ENCODE data around the gene LCN6.

LCN6 gene

GRCh38 chr9:136754626-136755301 is 6.4 kb upstream of the LCN6 start:
- Histone ChIP-seq H3K4me3 (ENCODE audit: low read length) (no peak overlapping the region), H3K9ac (ENCODE audit: low read length) (no peak overlapping the region), H3K4me1 (ENCODE audit: control insufficient read depth, insufficient read depth, low read length) (no peaks in the 10 kb centered on the region), H3K27me3 (ENCODE audit: control insufficient read depth, insufficient read depth, low read length) (no peaks in the 10 kb centered on the region), H3K36me3 (ENCODE audit: control insufficient read depth, insufficient read depth, low read length) (no peaks in the 10 kb centered on the region), H3K9me3 (ENCODE audit: control insufficient read depth, low read length) (no peaks in the 10 kb centered on the region)

GRCh38 chr9:136754059-136754572 is 5.8 kb upstream of the LCN6 start:
- no peak overlapping the region for H3K4me3 ChIP-seq (ENCODE audit: low read length)
- no peaks in the 10 kb centered on the region for H3K4me1 ChIP-seq (ENCODE audit: control insufficient read depth, insufficient read depth, low read length)
- H3K9ac ChIP-seq (ENCODE audit: low read length) = no peak overlapping the region
- no peaks in the 10 kb centered on the region for H3K9me3 ChIP-seq (ENCODE audit: control insufficient read depth, low read length)
- H3K36me3 ChIP-seq (ENCODE audit: control insufficient read depth, insufficient read depth, low read length) = no peaks in the 10 kb centered on the region
- H3K27me3 ChIP-seq (ENCODE audit: control insufficient read depth, insufficient read depth, low read length) = no peaks in the 10 kb centered on the region

GRCh38 chr9:136753371-136754058 is 5.2 kb upstream of the LCN6 start:
- Histone ChIP-seq H3K4me1 (ENCODE audit: control insufficient read depth, insufficient read depth, low read length) (no peaks in the 10 kb centered on the region), H3K9me3 (ENCODE audit: control insufficient read depth, low read length) (no peaks in the 10 kb centered on the region), H3K4me3 (ENCODE audit: low read length) (no peak overlapping the region), H3K27me3 (ENCODE audit: control insufficient read depth, insufficient read depth, low read length) (no peaks in the 10 kb centered on the region), H3K36me3 (ENCODE audit: control insufficient read depth, insufficient read depth, low read length) (no peaks in the 10 kb centered on the region), H3K9ac (ENCODE audit: low read length) (no peak overlapping the region)

DNA sequence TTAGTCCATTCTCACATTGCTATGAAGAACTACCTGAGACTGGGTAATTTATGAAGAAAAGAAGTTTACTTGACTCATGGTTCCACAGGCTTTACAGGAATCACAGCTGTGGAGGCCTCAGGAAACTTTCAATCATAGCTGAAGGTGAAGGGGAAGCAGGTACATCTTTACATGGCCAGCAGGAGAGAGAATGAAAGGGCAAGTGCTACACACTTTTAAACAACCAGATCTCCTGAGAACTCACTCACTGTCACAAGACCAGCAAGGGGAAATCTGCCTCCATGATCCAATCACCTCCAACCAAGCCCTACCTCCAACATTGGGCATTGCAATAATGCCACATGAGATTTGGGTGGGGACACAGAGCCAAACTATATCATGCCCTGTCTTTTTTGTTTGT is 3.5 kb upstream of the LCN6 start:
- H3K4me1 ChIP-seq (ENCODE audit: control insufficient read depth, insufficient read depth, low read length) = no peaks in the 10 kb centered on the region
- H3K9ac ChIP-seq (ENCODE audit: low read length) = no peak overlapping the region
- no peaks in the 10 kb centered on the region for H3K9me3 ChIP-seq (ENCODE audit: control insufficient read depth, low read length)
- H3K4me3 ChIP-seq (ENCODE audit: low read length) = no peak overlapping the region
- H3K27me3 ChIP-seq (ENCODE audit: control insufficient read depth, insufficient read depth, low read length) = no peaks in the 10 kb centered on the region
- no peaks in the 10 kb centered on the region for H3K36me3 ChIP-seq (ENCODE audit: control insufficient read depth, insufficient read depth, low read length)

DNA sequence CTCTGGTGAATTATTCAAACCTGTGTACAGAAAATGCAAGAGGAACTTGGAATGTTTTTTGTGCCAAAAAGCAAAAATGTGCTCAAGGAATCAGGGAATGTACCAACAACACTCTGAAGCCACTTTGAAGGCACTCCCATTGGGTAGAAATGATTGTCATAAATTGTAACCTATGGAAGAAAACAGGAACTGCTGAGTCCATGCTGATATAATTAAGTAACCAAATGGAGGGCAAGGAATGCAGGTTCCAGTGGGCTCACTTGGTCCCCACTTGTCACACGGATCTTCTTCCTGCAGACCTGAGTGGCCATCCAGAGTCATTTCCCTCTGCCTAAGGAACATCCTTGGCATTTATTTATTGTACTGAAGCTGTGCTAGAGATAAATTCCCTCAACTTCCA is 2.9 kb upstream of the LCN6 start:
- no peak overlapping the region for H3K4me3 ChIP-seq (ENCODE audit: low read length)
- H3K9ac ChIP-seq (ENCODE audit: low read length) = no peak overlapping the region
- H3K36me3 ChIP-seq (ENCODE audit: control insufficient read depth, insufficient read depth, low read length) = no peaks in the 10 kb centered on the region
- H3K4me1 ChIP-seq (ENCODE audit: control insufficient read depth, insufficient read depth, low read length) = no peaks in the 10 kb centered on the region
- no peaks in the 10 kb centered on the region for H3K9me3 ChIP-seq (ENCODE audit: control insufficient read depth, low read length)
- no peaks in the 10 kb centered on the region for H3K27me3 ChIP-seq (ENCODE audit: control insufficient read depth, insufficient read depth, low read length)

GRCh38 chr9:136750526-136750925 is 2.2 kb upstream of the LCN6 start:
- H3K9ac ChIP-seq (ENCODE audit: low read length) = no peak overlapping the region
- H3K4me1 ChIP-seq (ENCODE audit: control insufficient read depth, insufficient read depth, low read length) = no peaks in the 10 kb centered on the region
- H3K9me3 ChIP-seq (ENCODE audit: control insufficient read depth, low read length) = no peaks in the 10 kb centered on the region
- no peak overlapping the region for H3K4me3 ChIP-seq (ENCODE audit: low read length)
- H3K27me3 ChIP-seq (ENCODE audit: control insufficient read depth, insufficient read depth, low read length) = no peaks in the 10 kb centered on the region
- H3K36me3 ChIP-seq (ENCODE audit: control insufficient read depth, insufficient read depth, low read length) = no peaks in the 10 kb centered on the region

DNA sequence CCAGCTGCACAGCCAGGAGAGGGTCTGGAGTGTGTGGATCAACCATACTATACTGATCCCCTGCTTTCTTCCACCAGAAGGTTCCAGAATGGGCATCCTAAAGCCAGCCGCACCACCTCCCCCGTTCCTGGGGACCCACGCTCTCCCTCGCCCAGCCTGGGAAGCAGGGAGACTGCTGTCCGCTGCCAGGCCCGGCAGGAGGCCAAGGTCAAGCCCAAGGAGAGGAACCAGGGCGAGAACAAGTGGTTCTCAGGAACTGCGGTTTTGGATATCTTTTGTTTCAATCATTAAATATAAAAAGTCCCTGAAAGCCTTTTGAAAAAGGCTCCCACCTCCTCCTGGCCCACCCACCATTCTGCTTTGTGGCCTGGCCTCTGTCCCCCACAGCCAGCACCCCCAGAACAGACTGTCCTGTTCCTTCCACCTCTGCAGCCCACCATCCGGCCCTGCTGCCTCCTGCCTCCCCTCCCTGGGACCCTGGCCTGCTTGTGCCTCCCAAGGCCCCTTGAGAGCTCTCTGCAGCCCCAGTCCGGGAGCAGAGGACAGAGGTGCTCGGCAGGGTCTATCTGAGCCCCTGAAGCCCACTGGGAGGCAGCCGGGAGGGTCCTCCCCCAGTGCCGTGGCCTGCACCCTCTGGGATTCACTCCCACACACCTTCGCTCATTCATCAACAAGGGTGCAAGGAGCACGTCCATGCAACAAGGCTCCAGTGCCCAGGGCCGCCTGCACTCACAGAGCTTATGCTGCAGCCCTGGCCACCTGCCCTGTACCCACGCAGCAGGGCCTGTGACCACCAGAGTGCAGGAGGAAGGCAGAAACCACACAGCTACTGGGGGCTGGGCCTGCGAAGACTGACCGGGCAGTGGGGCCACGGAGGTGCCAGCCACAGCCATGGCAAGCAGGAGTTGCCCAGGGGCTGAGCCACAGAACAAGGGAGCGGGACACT is 614 bp upstream of the LCN6 start:
- Histone ChIP-seq H3K9me3 (ENCODE audit: control insufficient read depth, low read length) (no peaks in the 10 kb centered on the region), H3K4me3 (ENCODE audit: low read length) (no peak overlapping the region), H3K27me3 (ENCODE audit: control insufficient read depth, insufficient read depth, low read length) (no peaks in the 10 kb centered on the region), H3K36me3 (ENCODE audit: control insufficient read depth, insufficient read depth, low read length) (no peaks in the 10 kb centered on the region), H3K9ac (ENCODE audit: low read length) (no peak overlapping the region), H3K4me1 (ENCODE audit: control insufficient read depth, insufficient read depth, low read length) (no peaks in the 10 kb centered on the region)

DNA sequence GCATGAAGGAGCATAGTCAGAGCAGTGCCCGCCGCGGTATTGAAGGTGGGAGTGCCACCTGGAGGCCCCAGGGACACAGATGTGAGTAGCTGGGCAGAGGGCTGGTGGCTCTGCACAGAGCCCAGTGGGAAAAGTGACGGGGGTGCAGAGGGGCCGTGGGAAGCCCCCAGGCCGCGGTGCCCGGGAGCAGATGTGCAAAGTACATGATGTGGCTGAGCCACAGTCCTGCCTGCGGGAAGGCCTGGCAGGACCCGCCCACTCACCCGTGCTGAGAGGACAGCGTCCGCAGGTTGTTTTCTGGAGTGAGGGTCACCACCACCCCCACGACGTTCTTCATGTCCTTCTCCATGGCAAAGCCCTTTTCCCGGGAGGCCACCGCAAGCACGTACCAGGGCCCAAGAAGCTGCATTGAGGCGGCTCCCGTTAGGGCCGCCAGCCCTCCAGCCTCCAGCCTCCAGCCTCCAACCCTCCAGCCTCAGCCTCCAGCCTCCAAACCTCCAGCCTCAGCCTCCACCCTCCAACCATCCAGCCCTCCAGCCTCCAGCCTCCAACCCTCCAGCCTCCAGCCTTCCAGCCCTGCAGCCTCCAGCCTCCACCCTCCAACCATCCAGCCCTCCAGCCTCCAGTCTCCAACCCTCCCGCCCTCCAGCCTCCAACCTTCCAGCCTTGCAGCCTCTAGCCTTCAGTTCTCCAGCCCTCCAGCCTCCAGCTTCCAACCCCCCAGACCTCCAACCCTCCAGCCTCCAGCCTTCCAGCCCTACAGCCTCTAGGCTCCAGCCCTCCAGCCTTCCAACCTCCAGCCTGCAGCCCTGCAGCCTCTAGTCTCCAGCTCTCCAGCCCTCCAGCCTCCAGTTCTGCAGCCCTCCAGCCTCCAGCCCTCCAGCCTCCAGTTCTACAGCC is 914 bp downstream of the LCN6 start:
- no peak overlapping the region for H3K9ac ChIP-seq (ENCODE audit: low read length)
- peaks cover 14% of the 10 kb centered on the region for H3K27me3 ChIP-seq (ENCODE audit: control insufficient read depth, insufficient read depth, low read length)
- H3K36me3 ChIP-seq (ENCODE audit: control insufficient read depth, insufficient read depth, low read length) = no peaks in the 10 kb centered on the region

DNA sequence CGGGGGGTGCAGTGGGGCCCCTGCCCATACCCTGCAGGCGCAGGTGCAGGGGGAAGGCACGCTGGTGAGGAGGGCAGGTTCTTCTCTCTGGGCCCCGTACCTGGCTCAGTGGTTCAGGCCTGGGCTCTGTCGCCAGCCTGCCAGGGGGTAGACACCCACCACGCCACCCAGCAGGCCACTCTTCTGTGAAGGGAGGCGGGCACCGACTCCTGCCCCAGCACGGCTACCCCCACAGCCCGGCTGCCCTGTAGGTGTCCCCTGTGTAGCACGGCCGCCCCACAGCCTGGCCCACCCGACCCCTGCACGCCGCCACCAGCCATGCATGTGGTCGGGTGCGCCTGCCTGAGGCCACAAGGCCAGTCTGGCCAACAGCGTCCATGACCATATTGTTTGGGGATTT is 1.7 kb downstream of the LCN6 start:
- H3K27me3 ChIP-seq (ENCODE audit: control insufficient read depth, insufficient read depth, low read length) = peaks cover 22% of the 10 kb centered on the region
- no peaks in the 10 kb centered on the region for H3K9me3 ChIP-seq (ENCODE audit: control insufficient read depth, low read length)
- H3K4me3 ChIP-seq (ENCODE audit: low read length) = no peak overlapping the region
- H3K4me1 ChIP-seq (ENCODE audit: control insufficient read depth, insufficient read depth, low read length) = peaks cover 7% of the 10 kb centered on the region
- H3K36me3 ChIP-seq (ENCODE audit: control insufficient read depth, insufficient read depth, low read length) = no peaks in the 10 kb centered on the region
- H3K9ac ChIP-seq (ENCODE audit: low read length) = no peak overlapping the region

More for the DNA sequence above, 914 bp downstream of the LCN6 start:
- Histone ChIP-seq H3K4me3 (ENCODE audit: low read length) (no peak overlapping the region), H3K4me1 (ENCODE audit: control insufficient read depth, insufficient read depth, low read length) (peaks cover 5% of the 10 kb centered on the region), H3K9me3 (ENCODE audit: control insufficient read depth, low read length) (no peaks in the 10 kb centered on the region)

DNA sequence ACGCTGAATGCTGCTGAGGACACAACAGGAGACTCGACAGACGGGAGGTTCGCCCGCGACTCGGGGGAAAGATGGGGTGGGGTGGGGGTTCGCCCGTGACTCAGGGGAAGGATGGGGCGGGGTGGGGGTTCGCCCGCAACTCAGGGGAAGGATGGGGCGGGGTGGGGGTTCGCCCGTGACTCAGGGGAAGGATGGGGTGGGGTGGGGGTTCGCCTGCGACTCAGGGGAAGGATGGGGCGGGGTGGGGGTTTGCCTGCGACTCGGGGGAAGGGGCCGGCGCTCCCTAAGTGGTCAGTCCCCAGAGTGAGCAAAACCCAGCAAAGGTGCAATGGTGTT is 2.2 kb downstream of the LCN6 start:
- H3K9ac ChIP-seq (ENCODE audit: low read length) = no peak overlapping the region
- peaks cover 12% of the 10 kb centered on the region for H3K4me1 ChIP-seq (ENCODE audit: control insufficient read depth, insufficient read depth, low read length)
- peaks cover 27% of the 10 kb centered on the region for H3K27me3 ChIP-seq (ENCODE audit: control insufficient read depth, insufficient read depth, low read length)
- no peaks in the 10 kb centered on the region for H3K36me3 ChIP-seq (ENCODE audit: control insufficient read depth, insufficient read depth, low read length)
- no peaks in the 10 kb centered on the region for H3K9me3 ChIP-seq (ENCODE audit: control insufficient read depth, low read length)
- H3K4me3 ChIP-seq (ENCODE audit: low read length) = no peak overlapping the region

DNA sequence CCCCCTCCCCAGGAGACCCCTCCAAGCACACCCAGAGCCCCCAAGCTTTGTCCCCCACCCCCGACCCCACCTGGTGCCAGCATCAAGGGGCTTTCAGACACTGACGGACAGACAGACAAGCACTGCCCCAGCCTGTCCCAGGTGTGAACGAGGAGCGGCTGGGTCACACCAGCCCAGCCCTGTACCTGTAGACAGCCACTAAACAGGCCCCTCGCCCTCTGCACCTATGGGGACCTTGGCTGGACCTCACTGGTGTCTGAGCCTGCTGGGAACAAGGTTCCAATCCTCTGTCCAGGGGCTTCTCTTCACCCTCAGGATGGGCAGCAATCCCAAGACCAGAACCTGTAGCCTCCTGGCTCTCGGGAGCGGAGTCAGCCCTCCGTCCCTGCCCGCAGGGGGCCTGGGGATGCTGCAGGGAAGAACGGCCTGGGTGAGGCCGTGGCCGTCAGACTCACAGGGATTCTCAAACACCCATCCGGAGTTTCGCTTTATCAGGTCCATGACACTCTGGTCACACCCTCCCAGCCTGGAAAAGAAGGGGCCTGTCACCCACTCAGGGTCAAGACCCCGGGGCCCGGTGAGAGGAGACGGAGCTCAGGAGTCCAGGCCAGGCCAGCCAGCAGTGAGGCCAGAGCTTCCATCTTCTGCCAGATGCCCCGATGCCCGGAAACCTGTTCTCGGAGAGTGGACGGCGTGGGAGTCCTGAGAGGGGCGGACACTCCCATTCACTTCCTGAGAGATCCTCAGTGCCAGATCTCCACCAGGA is 2.8 kb downstream of the LCN6 start:
- no peak overlapping the region for H3K4me3 ChIP-seq (ENCODE audit: low read length)
- H3K4me1 ChIP-seq (ENCODE audit: control insufficient read depth, insufficient read depth, low read length) = peaks cover 12% of the 10 kb centered on the region
- peaks cover 32% of the 10 kb centered on the region for H3K27me3 ChIP-seq (ENCODE audit: control insufficient read depth, insufficient read depth, low read length)
- no peak overlapping the region for H3K9ac ChIP-seq (ENCODE audit: low read length)
- H3K9me3 ChIP-seq (ENCODE audit: control insufficient read depth, low read length) = no peaks in the 10 kb centered on the region
- H3K36me3 ChIP-seq (ENCODE audit: control insufficient read depth, insufficient read depth, low read length) = no peaks in the 10 kb centered on the region

Data from mucosa of stomach (tissue), 1 donor.